GM18505 (cell line): ENCODE measurements around the gene DEFB110.

ENCODE experiments used
- ATAC-seq: cut with Tn5 transposase; IDR thresholded peaks from one replicate; pipeline ENCODE4 v1.9.1; 2021; ENCODE audit not compliant: unreplicated experiment
- POLR2A ChIP-seq: IDR thresholded peaks from 4 replicates; pipeline ENCODE4 v1.6.1; 2011; ENCODE audit warnings: borderline replicate concordance; ENCODE audit not compliant: insufficient read depth, insufficient read length; ENCODE audit errors: extremely low read depth

The DEFB110 gene

GRCh38 chr6:49986551-49986950 is 35.2 kb downstream of the DEFB110 start:
- ATAC-seq: no peak
- no peak for TF ChIP-seq POLR2A

DNA sequence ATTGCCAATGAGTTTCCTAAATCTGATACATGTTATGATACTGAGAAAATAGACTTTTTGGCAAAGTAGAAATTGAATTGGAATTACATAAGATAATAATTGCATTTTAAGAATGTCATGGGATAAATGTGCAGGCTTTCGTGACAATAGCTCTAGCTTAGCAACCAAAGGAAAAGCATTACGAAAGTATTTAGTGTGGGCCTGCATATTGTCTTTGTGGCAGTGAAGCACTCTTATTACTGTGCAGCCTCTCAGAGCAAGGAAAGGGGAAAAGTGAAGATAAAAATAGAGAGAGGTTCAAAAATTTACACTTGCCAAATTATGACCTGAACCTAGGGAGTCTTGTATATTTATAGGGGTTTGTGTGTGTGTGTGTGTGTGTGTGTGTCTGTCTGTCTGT is 39.7 kb downstream of the DEFB110 start:
- no peak for ATAC-seq
- TF ChIP-seq POLR2A: no peak

- TF ChIP-seq POLR2A: no peak
- peak; percentile 58 for ATAC-seq
Observed at GRCh38 chr6:49980898-49981297, 40.9 kb downstream of the DEFB110 start.

DNA sequence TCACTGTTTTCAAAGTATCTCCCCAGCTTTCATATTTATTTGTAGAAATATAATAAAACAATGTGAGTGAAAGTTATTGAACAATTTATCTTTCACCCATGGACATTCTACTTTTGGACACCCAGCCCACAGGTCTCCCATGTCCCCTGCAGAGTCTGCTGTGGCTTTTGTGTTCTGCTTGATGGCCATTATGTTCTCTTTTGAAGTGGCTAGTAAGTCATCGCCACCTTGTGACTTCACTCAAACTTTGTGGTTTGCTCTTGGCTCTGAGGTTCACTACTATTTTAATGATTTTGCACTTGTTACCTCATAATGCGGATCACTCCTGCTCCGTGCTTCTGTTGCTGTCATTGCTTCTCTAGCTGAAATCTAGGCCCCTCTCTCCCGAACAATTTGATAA is 42.2 kb downstream of the DEFB110 start:
- peak; percentile 41 for ATAC-seq
- no peak for TF ChIP-seq POLR2A

- ATAC-seq: peak; percentile 45
- no peak for TF ChIP-seq POLR2A
Observed at GRCh38 chr6:49978332-49979226, 43.2 kb downstream of the DEFB110 start.

- no peak for TF ChIP-seq POLR2A
- ATAC-seq: no peak
Observed at GRCh38 chr6:49969605-49970004, 52.2 kb downstream of the DEFB110 start, which contains the start of gene DEFB113. DEFB113 (minus strand) TSS chr6:49969625; CDS start chr6:49969625, 0 bp downstream.
